Activated naive CD4-positive, alpha-beta T cell treated with anti-CD3 and anti-CD28 coated beads, Interleukin-2, amount 10 ng/mL, durations not matched to agents 7 days and 5 days (primary cell): Measurements from ENCODE around the gene CTNND2.

Experiments
- CTCF ChIA-PET: fragments of 350-600 bp; sonication (Branson Sonifier 250); formaldehyde crosslinking; loops from one replicate; lab custom pipeline; 2021; ENCODE audit warnings: antibody characterized with exemption; lab: Charles Lee
- DNase-seq: peaks from one replicate; pipeline ENCODE4 v3.0.0-alpha.2; 2020
- H3K27ac Mint-ChIP-seq: one replicate; pipeline ENCODE4 v1.8.0; 2021; ENCODE audit warnings: mild to moderate bottlenecking, moderate library complexity, mixed read lengths
- H3K27me3 Mint-ChIP-seq: one replicate; pipeline ENCODE4 v1.8.0; 2021; ENCODE audit warnings: mild to moderate bottlenecking, mixed read lengths
- H3K36me3 Mint-ChIP-seq: one replicate; pipeline ENCODE4 v1.8.0; 2021; ENCODE audit warnings: mixed read lengths
- H3K4me1 Mint-ChIP-seq: one replicate; pipeline ENCODE4 v1.8.0; 2021; ENCODE audit warnings: mixed read lengths
- H3K4me3 Mint-ChIP-seq: one replicate; pipeline ENCODE4 v1.8.0; 2021; ENCODE audit warnings: mild to moderate bottlenecking, moderate library complexity, mixed read lengths
- H3K9me3 Mint-ChIP-seq: one replicate; pipeline ENCODE4 v1.8.0; 2021; ENCODE audit warnings: mixed read lengths

The CTNND2 gene

DNA sequence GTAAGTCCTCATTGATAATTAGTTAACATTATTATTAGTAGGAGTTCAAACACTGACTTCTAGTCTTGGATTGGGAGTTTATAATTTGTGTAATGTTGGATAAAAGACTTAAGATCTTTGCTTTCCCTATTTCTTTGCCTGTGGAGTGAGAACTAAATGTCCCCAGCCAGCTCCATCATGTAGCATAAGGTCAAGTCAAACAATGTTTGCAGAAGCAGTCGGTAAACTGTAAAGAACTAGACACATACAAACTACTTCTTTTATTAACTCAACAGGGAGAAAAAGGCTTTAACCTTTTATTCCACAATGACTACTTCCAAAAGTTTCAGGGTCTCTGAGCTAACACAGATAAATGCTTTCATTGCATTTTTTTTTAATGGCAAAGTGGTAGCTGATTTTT lies 192.3 kb downstream of the CTNND2 start:
- H3K9me3 Mint-ChIP-seq = no peaks in the 10 kb centered on the region
- no peak overlapping the region for H3K27ac Mint-ChIP-seq
- H3K27me3 Mint-ChIP-seq = no peaks in the 10 kb centered on the region
- no peaks in the 10 kb centered on the region for H3K36me3 Mint-ChIP-seq
- DNase-seq = no peak
- H3K4me3 Mint-ChIP-seq = no peak overlapping the region
- CTCF ChIA-PET = no interaction called here
- no peaks in the 10 kb centered on the region for H3K4me1 Mint-ChIP-seq

DNA sequence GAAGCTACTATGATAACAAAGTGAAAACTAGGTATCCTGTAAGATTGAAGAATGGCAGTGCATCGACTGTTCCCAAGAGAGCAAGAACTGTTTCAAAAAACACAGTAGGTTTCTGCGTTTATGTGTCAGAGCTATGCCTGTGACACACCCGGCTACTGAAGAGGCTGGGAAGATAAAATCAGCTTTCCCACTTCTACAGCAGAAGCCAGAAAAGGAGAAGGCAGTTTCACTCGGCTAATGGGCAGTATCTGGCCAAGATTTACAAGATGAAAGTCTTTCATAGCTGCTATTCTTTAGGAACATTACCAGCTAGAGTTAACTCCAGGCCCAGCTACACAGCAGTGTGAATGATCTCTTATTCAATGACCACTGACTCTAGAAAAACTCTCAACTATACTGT lies 195.2 kb downstream of the CTNND2 start:
- CTCF ChIA-PET = no interaction called here
- Mint-ChIP-seq H3K4me1 (no peaks in the 10 kb centered on the region), H3K27ac (no peak overlapping the region), H3K4me3 (no peak overlapping the region), H3K9me3 (no peaks in the 10 kb centered on the region), H3K27me3 (no peaks in the 10 kb centered on the region), H3K36me3 (no peaks in the 10 kb centered on the region)
- no peak for DNase-seq

DNA sequence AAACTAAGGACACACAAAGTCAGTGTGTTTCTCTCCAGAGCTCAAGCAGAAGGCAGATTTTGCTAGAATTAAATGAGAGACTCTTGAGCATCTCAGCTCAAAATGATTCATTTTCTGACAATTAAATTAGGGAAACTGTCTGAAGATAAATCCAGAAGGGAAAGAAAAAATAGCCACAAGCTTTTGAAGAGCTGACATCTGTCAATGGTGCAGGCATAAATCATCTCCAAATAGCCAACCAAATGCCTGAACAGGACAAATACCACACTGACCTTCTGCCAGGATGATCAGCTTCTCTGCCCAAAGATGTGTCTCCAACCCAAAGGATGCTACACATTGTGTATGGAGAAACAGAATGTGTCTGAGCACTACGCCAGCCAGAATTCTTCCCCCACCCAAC lies 199.3 kb downstream of the CTNND2 start:
- Mint-ChIP-seq H3K27me3 (no peaks in the 10 kb centered on the region), H3K4me3 (no peak overlapping the region), H3K27ac (no peak overlapping the region), H3K9me3 (no peaks in the 10 kb centered on the region), H3K4me1 (no peaks in the 10 kb centered on the region), H3K36me3 (no peaks in the 10 kb centered on the region)
- CTCF ChIA-PET = no interaction called here
- DNase-seq = no peak

DNA sequence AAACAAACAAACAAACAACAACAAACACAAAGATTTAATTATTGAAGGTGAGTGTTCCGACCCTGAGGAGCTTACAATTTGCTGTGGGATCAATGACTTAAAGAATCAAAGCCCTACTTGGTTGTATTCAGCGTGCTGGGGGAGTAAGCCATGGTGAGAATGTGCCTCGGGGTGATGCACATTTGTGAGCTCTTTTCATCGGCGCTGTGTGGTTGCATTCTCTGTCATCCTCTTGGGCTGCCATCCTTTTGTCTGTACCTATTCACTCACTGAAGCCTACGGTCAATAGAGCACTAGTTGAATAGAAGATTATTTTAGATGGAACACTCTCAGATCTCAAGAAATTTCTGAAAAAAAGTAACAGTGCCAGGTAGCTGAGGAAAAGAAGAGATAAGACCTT lies 203.9 kb downstream of the CTNND2 start:
- CTCF ChIA-PET = no interaction called here
- DNase-seq = no peak
- Mint-ChIP-seq H3K27ac (no peak overlapping the region), H3K9me3 (no peaks in the 10 kb centered on the region), H3K4me1 (no peaks in the 10 kb centered on the region), H3K4me3 (no peak overlapping the region), H3K36me3 (no peaks in the 10 kb centered on the region), H3K27me3 (no peaks in the 10 kb centered on the region)

DNA sequence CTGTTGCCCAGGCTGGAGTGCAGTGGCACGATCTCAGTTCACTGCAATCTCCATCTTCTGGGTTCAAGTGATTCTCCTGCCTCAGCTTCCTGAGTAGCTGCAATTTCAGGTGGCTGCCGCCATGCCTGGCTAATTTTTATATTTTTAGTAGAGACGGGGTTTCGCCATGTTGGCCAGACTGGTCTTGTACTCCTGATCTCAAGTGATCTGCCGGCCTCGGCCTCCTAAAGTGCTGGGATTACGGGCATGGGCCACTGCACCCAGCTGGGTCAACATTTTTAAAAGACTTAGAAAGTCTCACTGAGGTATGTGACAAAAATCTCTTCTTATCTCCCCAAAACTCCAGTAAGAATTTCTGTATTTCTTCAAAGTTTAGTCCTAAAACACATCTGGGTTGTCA lies 211.6 kb downstream of the CTNND2 start:
- no peaks in the 10 kb centered on the region for H3K4me1 Mint-ChIP-seq
- CTCF ChIA-PET = no interaction called here

DNA sequence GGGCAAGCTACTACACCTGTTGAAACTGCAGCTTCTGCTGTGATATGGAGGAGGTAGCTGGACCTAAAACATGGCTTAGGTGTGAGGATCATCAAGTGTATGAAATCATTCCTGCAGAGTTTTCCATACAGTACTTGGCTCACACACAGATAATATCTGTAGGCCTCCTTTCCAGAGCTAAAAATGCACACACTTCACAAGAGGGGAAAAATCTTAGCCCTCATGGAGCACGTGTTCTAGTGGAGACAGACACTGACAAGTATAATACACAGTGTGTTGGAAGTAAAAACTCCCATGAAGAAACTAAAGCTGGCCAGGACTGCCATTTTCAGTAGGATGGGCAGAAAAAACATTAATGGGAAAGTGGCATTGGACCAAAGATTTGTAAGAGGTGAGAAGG lies 216.7 kb downstream of the CTNND2 start:
- Mint-ChIP-seq H3K4me1 (no peaks in the 10 kb centered on the region), H3K9me3 (no peaks in the 10 kb centered on the region), H3K4me3 (no peak overlapping the region), H3K27me3 (no peaks in the 10 kb centered on the region), H3K27ac (no peak overlapping the region), H3K36me3 (no peaks in the 10 kb centered on the region)
- no peak for DNase-seq
- CTCF ChIA-PET = interaction anchor here (0.6 kb wide), 1 partner anchor 1059 kb away, joined by 3 read pairs; no protein-coding TSS in a partner anchor

More for the DNA sequence above, 211.6 kb downstream of the CTNND2 start:
- Mint-ChIP-seq H3K4me3 (no peak overlapping the region), H3K9me3 (no peaks in the 10 kb centered on the region), H3K36me3 (no peaks in the 10 kb centered on the region), H3K27me3 (no peaks in the 10 kb centered on the region), H3K27ac (no peak overlapping the region)
- no peak for DNase-seq

DNA sequence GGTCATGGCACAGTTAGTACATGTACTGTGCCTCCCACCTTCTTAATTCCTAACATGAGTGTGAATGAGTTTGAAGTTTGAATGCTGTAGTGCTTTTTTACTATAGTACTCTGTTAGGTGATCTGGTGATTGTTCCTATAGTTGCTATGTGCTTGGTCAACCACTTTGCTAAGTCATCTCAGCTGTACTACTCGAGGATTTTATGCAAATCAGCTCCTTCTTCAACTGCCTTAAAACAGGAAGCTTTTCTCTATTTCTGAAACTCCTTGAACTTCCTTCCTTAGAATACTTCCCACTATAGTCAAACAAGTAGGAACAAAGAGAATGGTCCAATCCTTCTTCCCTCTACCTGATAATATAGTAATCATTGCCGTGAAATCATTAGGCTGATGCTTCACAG lies 219.6 kb downstream of the CTNND2 start:
- no peak overlapping the region for H3K4me3 Mint-ChIP-seq
- no peaks in the 10 kb centered on the region for H3K27me3 Mint-ChIP-seq
- DNase-seq = no peak
- H3K9me3 Mint-ChIP-seq = no peaks in the 10 kb centered on the region
- H3K4me1 Mint-ChIP-seq = no peaks in the 10 kb centered on the region
- no peak overlapping the region for H3K27ac Mint-ChIP-seq
- H3K36me3 Mint-ChIP-seq = no peaks in the 10 kb centered on the region
- CTCF ChIA-PET = no interaction called here

DNA sequence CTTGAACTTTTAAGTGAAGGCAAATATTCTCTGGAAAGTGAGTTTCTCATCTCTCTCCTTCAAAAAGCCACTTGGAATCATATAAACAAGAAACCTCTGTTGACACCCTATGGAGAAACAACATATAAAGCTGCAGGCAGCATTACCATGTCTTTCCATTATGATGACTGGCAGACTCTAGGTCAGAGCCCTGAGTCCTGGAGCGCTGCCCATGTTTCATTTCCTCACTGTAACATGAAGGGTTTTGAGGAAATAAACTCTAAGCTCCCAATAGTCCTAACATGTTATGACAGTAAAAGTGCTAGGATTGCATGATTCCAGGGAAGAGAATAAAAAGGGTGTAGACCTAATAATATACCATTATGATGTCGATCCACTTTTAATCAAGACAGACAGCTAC lies 220.6 kb downstream of the CTNND2 start:
- Mint-ChIP-seq H3K36me3 (no peaks in the 10 kb centered on the region), H3K27me3 (no peaks in the 10 kb centered on the region), H3K9me3 (no peaks in the 10 kb centered on the region), H3K27ac (no peak overlapping the region), H3K4me3 (no peak overlapping the region), H3K4me1 (no peaks in the 10 kb centered on the region)
- DNase-seq = no peak
- CTCF ChIA-PET = no interaction called here

DNA sequence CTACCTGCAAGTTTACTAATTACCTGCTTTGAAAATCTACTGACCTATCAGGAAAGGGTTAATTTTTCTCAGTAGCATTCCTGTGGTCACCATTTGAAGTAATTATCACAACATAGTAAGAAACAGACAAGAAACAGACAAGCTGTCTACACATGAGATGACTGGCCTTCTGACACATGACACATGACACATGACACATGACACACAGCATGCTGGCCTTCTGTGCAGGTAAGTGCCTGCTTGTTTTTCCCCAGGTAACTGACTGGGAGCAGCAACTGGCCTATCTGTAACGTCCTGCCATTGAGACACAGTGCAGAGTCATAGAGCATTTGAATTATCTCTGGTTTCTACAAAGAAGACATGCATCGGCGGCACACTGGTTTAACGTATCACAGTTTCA lies 222.4 kb downstream of the CTNND2 start:
- CTCF ChIA-PET = no interaction called here
- Mint-ChIP-seq H3K9me3 (no peaks in the 10 kb centered on the region), H3K4me1 (no peaks in the 10 kb centered on the region), H3K27ac (no peak overlapping the region), H3K36me3 (no peaks in the 10 kb centered on the region), H3K4me3 (no peak overlapping the region), H3K27me3 (no peaks in the 10 kb centered on the region)
- DNase-seq = no peak

DNA sequence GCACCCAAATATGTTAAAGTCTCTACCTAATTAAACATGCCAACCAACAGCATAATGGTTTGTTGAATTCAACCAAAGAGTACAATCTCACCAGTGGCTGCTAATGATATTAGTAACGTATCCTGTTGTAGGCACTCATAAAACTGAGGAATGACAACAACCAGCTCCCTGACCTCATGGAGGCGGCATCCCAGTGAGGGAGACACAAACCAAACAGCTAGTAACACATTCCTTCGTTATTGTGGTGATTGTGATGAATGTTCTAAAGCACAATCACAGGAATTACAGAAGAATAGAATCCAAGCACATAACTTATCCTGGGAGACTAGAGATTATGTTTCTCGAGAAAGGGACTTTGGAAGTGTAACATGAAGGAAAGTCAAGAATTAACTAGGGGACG lies 224.6 kb downstream of the CTNND2 start:
- H3K27me3 Mint-ChIP-seq = no peaks in the 10 kb centered on the region
- H3K4me3 Mint-ChIP-seq = no peak overlapping the region
- no peaks in the 10 kb centered on the region for H3K36me3 Mint-ChIP-seq
- H3K9me3 Mint-ChIP-seq = no peaks in the 10 kb centered on the region
- DNase-seq = no peak
- no peaks in the 10 kb centered on the region for H3K4me1 Mint-ChIP-seq
- CTCF ChIA-PET = no interaction called here
- H3K27ac Mint-ChIP-seq = no peak overlapping the region

DNA sequence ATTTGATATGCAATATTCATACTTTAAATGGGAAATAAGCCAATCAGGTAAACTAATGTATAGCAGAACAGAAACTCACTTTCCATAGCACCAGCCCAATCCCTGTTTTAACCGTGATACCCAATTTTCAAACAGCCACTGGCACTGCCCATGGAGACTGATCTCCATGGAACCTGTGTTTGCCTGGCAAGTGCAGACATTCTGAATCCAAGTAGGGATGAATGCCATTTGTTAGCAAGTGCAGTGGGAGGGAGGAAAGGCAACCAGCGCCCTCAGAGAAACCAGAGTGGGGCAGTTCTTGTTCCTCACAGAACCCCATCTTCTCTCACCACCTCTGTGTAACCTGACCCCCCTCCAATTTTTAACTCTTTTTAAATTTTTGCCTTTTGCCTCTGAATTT lies 229.1 kb downstream of the CTNND2 start:
- CTCF ChIA-PET = no interaction called here
- Mint-ChIP-seq H3K27ac (no peak overlapping the region), H3K27me3 (no peaks in the 10 kb centered on the region), H3K9me3 (peaks cover 7% of the 10 kb centered on the region), H3K4me3 (no peak overlapping the region), H3K36me3 (no peaks in the 10 kb centered on the region), H3K4me1 (no peaks in the 10 kb centered on the region)
- DNase-seq = no peak

DNA sequence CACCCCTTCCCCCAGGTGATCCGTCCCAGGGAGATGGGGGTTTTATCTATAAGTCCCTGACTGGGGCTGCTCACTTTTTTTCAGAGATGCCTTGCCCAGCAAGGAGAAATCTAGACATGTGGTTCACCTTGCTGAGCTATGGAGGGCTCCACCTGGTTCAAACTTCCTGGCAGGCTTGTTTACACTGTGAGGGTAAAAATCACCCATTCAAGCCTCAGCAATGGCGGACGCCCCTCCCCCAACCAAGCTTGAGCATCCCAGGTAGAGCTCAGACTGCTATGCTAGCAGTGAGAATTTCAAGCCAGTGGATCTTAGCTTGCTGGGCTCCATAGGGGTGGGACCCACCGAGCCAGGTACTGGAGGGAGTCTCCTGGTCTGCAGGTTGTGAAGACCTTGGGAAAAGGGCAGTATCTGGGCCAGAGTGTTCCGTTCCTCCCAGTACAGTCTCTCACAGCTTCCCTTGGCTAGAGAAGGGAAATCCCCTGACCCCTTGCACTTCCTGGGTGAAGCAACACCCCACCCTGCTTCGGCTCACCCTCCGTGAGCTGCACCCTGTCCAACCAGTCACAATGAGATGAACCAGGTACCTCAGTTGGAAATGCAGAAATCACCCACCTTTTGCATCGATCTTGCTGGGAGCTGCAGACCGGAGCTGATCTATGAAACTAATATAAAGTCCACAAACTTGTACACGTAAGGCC lies 231.7 kb downstream of the CTNND2 start:
- Mint-ChIP-seq H3K4me3 (no peak overlapping the region), H3K9me3 (peaks cover 16% of the 10 kb centered on the region), H3K4me1 (no peaks in the 10 kb centered on the region), H3K27me3 (no peaks in the 10 kb centered on the region), H3K36me3 (no peaks in the 10 kb centered on the region), H3K27ac (no peak overlapping the region)
- CTCF ChIA-PET = no interaction called here
- no peak for DNase-seq

DNA sequence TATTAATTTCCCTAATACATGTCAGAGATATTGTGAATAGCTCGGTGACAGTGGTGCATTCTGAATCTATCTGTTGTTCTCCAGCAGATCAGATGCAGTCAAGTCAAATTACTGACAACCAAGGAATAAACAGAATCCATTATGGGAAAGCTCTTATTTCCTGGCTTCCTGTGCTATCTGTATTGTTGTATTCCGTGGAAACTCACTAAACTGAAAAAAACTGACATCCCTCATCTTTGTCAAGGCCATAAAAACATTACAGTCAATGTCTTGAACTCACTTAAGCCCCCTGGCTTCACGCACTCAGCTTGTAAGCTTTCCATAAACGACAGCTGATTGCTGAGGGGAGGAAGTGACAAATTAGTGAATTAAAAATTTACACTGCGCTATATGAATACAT lies 245.9 kb downstream of the CTNND2 start:
- Mint-ChIP-seq H3K4me1 (no peaks in the 10 kb centered on the region), H3K4me3 (no peak overlapping the region), H3K27me3 (no peaks in the 10 kb centered on the region), H3K36me3 (no peaks in the 10 kb centered on the region), H3K27ac (no peak overlapping the region), H3K9me3 (no peaks in the 10 kb centered on the region)
- CTCF ChIA-PET = no interaction called here
- no peak for DNase-seq

DNA sequence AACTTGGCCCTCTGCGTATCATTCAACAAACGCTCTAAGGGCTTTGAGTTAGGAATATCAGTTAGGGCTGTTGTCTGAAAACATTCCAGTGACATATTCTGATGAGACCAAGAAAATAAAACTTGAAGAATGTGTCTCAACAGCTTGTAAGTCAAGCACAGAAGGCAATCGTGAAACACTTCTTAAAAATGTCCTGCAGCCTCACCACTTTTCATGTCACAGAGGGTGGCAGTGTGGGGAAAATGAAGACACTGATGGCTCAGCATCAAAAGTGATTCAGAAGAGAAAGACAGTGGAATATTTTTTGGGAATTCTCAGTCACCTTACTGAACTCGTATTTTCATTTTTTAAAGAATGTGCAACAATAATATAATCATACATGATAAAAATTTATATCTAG lies 247.3 kb downstream of the CTNND2 start:
- no peak for DNase-seq
- Mint-ChIP-seq H3K27ac (no peak overlapping the region), H3K9me3 (peaks cover 2% of the 10 kb centered on the region), H3K4me1 (no peaks in the 10 kb centered on the region), H3K27me3 (no peaks in the 10 kb centered on the region), H3K36me3 (no peaks in the 10 kb centered on the region), H3K4me3 (no peak overlapping the region)
- CTCF ChIA-PET = no interaction called here

DNA sequence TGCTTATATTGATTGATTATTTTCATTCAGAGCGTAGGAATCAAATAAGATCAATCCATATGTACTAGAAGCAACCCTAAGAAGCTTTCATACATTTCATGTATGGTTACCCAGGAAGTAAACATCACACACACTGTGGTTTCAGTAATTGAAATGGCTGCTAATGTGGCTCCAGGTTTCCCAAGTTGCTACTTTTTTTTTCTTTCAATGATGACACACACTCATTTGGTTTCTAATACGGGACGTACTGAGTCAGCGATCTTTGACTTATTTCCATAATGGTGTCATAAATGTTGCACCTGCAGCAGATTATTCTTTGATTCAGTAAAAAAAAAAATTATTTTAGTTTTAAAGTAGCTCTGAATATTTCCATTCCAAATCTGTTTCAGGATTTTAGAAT lies 248.6 kb downstream of the CTNND2 start:
- H3K4me1 Mint-ChIP-seq = no peaks in the 10 kb centered on the region
- CTCF ChIA-PET = no interaction called here
- no peaks in the 10 kb centered on the region for H3K36me3 Mint-ChIP-seq
- peaks cover 2% of the 10 kb centered on the region for H3K9me3 Mint-ChIP-seq
- DNase-seq = no peak
- H3K4me3 Mint-ChIP-seq = no peak overlapping the region
- H3K27ac Mint-ChIP-seq = no peak overlapping the region
- H3K27me3 Mint-ChIP-seq = no peaks in the 10 kb centered on the region

DNA sequence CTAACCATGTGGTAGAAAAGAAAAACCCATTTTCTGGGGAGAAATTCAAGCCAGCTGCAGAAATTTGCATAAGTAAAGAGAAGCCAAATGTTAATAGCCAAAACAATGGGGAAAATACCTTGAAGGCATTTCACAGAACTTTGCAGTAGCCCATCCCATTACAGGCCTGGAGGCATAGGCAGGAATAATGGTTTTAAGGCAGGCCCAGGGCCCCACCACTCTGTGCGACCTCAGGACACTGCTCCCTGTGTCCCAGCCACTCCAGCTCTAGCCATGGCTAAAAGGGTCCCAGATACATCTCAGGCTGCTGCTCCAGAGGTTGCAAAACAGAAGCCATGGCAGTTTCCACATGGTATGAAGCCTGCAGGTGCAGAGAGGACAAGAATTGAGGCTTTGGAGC lies 253.3 kb downstream of the CTNND2 start:
- Mint-ChIP-seq H3K4me3 (no peak overlapping the region), H3K27ac (no peak overlapping the region), H3K36me3 (no peaks in the 10 kb centered on the region), H3K9me3 (peaks cover 5% of the 10 kb centered on the region), H3K27me3 (no peaks in the 10 kb centered on the region), H3K4me1 (no peaks in the 10 kb centered on the region)
- CTCF ChIA-PET = no interaction called here
- DNase-seq = no peak
